ENCODE measurements around the gene LITAFD.
A peak's percentile ranks its signal among the peaks of the same experiment; 100 is the strongest.
"Not testable (repeated sequence)": the region's sequence is repeated elsewhere in the genome, so short reads cannot be mapped to it uniquely, and the experiment has no call there.

LITAFD gene

DNA sequence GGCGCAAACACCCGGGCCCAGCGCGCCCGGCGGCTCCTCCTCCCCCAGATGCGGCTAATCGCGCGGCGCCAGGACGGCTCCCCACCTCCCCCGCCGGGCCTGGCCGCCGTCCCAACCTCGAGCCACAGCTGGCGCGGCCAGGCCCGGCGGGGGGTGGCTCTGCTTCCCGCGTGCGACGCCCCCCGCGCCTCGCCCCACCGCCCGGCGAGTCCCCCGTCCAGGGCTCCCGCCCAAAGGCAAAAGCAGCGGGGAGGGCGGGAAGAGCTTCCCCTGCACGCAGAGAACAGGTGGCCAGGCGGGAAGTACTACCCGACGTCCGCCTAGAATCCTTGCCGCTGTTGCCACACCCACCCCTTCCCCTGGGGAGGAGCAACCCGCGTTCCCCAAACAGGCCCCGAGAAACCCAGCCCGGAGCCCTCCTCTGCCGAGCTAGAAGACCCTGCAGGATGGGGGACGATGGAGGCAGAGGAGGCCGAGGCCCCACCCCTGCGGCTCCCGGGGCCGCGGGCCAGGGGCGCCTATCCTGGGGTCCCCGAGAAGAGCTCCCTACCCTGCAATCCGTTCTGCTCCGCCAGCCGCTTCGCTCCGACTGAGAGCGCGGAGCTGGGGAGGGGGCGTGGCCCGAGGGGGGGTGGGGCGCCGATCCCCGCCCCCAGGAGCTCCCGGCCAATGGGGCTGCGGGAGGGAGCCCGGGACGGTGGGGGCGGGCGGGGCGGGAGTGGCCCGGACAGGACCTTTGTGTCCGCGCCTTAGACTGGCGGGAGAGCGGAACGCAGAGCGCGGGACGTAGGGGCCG, 13.5 kb upstream of the LITAFD start, which contains the start of gene CARHSP1:
CARHSP1 (minus strand) TSS at position 591 of the 796 bp plus-strand sequence. CDS start 9,678 bp downstream, outside the sequence.
- TF ChIP-seq, protein P1, sequence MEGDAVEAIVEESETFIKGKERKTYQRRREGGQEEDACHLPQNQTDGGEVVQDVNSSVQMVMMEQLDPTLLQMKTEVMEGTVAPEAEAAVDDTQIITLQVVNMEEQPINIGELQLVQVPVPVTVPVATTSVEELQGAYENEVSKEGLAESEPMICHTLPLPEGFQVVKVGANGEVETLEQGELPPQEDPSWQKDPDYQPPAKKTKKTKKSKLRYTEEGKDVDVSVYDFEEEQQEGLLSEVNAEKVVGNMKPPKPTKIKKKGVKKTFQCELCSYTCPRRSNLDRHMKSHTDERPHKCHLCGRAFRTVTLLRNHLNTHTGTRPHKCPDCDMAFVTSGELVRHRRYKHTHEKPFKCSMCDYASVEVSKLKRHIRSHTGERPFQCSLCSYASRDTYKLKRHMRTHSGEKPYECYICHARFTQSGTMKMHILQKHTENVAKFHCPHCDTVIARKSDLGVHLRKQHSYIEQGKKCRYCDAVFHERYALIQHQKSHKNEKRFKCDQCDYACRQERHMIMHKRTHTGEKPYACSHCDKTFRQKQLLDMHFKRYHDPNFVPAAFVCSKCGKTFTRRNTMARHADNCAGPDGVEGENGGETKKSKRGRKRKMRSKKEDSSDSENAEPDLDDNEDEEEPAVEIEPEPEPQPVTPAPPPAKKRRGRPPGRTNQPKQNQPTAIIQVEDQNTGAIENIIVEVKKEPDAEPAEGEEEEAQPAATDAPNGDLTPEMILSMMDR (conservative IDR thresholded peaks at IDR 0.05; ENCODE audit: low read depth, low read length): no peak
- H3K4me3 ChIP-seq (ENCODE audit: low read depth, low read length): peak within 1 kb of the TSS; percentile 80
- DNase-seq (ENCODE audit: low read depth): peak; percentile 93

DNA sequence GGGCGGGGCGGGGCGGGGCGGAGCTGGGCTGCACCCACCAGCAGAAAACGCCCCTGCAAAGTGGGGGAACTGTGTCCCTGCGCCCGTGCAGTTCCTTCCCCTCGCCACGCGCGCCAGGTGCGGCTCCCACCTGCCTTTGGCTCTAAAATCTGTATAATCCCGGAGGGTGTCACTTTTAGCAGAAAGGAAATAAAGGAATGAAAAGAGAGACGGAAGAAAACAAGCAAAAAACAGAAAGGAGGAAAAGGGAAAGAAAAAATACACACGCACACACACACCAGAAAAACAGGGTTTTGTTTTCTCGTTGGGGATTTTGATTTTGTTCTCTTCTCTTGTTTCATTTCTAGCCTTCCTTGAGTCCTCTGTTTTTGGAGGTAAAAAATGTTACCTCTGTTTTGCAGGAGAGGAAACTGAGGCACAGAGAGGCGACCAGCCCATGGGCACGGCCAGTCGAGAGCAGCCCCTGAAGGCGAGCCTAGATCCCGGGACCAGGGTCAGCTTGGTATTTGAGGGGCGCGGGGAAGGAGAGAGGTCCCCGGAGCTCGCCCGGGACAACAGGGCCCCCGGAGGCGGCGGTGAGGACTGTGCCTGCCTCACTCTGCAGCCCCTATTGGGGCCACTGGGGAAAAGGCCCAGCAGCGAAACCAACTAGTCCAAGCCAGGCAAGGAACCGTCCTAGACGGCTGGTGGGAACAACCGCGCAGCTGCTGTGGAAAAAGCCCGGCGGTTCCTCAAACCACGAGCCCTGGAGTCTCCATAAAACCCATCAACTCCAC, 12.8 kb upstream of the LITAFD start:
- DNase-seq (ENCODE audit: low read depth): no peak
- peak overlapping the region; percentile 60 for H3K4me3 ChIP-seq (ENCODE audit: low read depth, low read length)
- TF ChIP-seq, protein P1 (conservative IDR thresholded peaks at IDR 0.05; ENCODE audit: low read depth, low read length): no peak

DNA sequence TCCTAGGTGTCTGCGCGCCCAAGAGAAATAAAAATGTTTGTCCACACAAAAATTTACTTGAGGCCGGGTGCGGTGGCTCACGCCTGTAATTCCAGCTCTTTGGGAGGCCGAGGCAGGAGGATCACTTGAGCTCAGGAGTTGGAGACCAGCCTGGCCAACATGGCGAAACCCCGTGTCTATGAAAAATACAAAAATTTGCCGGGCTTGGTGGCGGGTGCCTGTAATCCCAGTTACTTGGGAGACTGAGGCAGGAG, 12.2 kb upstream of the LITAFD start:
- H3K4me3 ChIP-seq (ENCODE audit: low read depth, low read length); DNase-seq (ENCODE audit: low read depth): not testable (repeated sequence)

DNA sequence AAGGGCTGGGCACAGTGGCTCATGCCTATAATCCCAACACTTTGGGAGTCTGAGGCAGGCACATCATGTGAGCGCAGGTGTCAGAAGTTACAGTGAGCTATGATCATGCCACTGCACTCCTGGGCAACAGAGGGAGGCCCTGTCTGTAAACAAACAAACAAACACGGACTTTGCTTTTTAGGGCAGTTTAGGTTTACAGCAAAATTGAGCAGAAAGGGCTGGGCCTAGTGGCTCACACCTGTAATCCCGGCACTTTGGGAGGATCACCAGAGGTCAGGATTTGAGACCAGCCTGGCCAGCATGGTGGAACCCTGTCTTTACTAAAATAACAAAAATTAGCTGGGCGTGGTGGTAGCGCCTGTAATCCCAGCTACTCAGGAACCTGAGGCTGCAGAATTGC, 10.1 kb upstream of the LITAFD start:
- no peak overlapping the region for H3K4me3 ChIP-seq (ENCODE audit: low read depth, low read length)
- TF ChIP-seq, protein P1 (conservative IDR thresholded peaks at IDR 0.05; ENCODE audit: low read depth, low read length): no peak
- DNase-seq (ENCODE audit: low read depth): no peak

DNA sequence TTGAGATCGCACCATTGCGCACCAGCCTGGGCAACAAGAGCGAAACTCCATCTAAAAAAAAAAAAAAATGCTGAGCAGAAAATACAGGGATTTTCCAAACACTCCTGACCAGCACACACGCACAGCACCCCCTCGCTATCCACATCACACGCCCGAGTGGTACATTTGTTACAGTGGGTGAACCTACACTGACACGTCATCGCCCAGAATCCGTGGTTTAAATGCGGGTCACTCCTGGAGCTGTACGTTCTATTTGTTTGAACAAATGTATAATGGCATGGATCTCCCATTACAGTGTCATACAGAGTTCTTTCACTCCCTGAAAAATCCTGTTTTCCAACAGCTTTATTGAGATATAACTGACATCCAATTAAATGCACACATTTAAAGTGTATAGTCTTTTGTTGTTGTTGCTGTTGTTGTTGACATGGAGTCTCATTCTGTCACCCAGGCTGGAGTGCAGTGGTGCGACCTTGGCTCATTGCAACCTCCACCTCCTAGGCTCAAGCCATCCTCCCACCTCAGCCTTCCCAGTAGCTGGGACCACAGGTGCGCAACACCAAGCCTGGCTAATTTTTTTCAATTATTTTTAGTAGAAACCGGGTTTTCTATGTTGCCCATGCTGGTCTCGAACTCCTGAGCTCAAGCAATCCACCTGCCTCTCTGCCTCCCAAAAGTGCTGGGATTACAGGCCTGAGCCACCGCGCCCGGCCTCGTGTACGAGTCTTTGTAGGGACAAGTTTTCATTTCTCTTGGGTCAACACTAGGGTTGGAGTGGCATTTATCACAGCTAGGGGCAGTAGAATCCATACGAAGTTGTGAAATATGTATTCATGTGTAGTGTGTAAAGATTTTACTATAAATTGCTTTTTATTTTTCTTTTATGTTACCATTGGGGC, 8.9 kb upstream of the LITAFD start:
- TF ChIP-seq, protein P1 (conservative IDR thresholded peaks at IDR 0.05; ENCODE audit: low read depth, low read length): peak; percentile 35
- no peak for DNase-seq (ENCODE audit: low read depth)
- H3K4me3 ChIP-seq (ENCODE audit: low read depth, low read length): no peak overlapping the region

DNA sequence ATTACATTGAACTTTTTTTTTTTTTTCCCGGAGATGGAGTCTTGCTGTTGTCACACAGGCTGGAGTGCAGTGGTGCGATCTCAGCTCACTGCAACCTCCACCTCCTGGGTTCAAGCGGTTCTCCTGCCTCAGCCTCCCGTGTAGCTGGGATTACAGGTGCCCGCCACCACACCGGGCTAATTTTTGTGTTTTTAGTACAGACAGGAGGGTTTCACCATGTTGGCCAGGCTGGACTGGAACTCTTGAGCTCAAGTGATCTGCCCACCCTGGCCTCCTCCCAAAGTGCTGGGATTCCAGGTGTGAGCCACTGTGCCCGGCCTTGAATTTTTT, 8.3 kb upstream of the LITAFD start:
- DNase-seq (ENCODE audit: low read depth); H3K4me3 ChIP-seq (ENCODE audit: low read depth, low read length): not testable (repeated sequence)

DNA sequence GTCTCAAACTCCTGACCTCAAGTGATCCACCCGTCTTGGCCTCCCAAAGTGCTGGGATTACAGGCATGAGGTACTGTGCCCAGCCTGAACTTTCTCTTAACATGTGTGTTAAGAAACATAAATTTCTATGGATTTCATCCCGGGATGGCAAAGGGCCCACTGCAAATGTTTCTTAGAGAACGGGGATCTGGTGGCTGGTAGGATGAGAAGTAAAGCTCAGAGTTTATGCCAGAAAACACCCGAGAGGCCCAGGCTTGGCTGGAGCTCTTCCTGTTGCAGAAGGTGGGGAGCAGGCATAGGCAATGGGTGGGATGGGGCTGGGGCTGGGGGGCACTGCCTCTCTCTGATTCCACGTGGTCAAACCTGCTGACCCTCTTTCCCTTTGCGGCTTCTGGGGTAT, 7.8 kb upstream of the LITAFD start:
- no peak overlapping the region for H3K4me3 ChIP-seq (ENCODE audit: low read depth, low read length)
- TF ChIP-seq, protein P1 (conservative IDR thresholded peaks at IDR 0.05; ENCODE audit: low read depth, low read length): no peak
- DNase-seq (ENCODE audit: low read depth): no peak

DNA sequence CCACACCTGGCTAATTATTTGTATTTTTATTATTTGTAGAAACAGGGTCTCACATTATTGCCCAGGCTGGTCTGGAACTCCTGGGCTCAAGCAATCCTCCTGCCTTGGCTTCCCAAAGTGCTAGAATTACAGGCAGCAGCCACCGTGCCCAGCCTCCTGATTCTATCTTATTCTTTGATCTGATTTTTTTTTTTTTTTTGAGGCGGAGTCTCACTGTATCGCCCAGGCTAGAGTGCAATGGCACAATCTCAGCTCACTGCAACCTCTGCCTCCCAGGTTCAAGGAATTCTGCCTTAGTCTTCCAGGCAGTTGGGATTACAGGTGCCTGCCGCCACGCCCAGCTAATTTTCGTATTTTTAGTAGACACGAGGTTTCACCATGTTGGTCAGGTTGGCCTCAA, 6.8 kb upstream of the LITAFD start:
- DNase-seq (ENCODE audit: low read depth); H3K4me3 ChIP-seq (ENCODE audit: low read depth, low read length): not testable (repeated sequence)

Data from choroid plexus epithelial cell (primary cell).